ENCODE measurements around the gene MYO18B. TPM values are rescaled to one million over a fixed set of nuclear protein-coding genes. Genes with fewer than 3 reads are reported as not detected.

The MYO18B gene
- total and polyA plus RNA-seq, 2 donors (not counting 3 experiments of a cell fraction or from before 2014, with no cell fraction given): 0.01 TPM; not detected in 1

DNA sequence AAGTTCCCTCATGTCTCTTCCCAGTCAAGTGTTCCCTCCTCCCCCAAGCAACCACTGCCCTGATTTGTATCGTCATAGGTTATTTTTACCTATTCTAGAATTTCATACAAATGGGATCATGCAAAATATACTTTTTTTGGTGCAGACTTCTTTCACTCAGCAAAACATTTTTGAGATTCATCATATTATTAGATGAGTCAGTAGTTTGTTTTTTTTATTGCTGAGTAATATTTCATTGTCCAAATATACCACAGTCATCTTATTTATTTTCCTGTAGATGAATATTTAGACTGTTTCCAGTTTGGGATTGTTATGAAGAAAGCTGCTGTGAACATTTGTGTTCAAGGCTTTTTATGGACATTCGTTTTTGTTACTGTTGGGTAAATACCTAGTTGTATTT lies 301.0 kb downstream of the MYO18B start:
- no peaks in the 10 kb centered on the region for H4K20me1 ChIP-seq (replicated peaks; ENCODE audit: control insufficient read depth, extremely low read depth, insufficient read depth, low read length)
- H3K9ac ChIP-seq (replicated peaks; ENCODE audit: extremely low read depth, insufficient read depth, low read length): no peak overlapping the region
- H3K4me3 ChIP-seq (replicated peaks in 1 of 3; ENCODE audit: insufficient read depth in 1 of 3, low read depth in 1 of 3, low read length in 3 of 3): no peak overlapping the region
- H3K36me3 ChIP-seq (ENCODE audit: control insufficient read depth in 2 of 2, extremely low read depth in 1 of 2, insufficient read depth in 2 of 2, low read length in 2 of 2): no peaks in the 10 kb centered on the region
- POLR2A ChIA-PET: no interaction called here
- H3K9me3 ChIP-seq (replicated peaks; ENCODE audit: control insufficient read depth, insufficient read depth, low read length): peaks cover 12% of the 10 kb centered on the region
- DNase-seq (ENCODE audit: low read depth, low spot score): no peak
- no peak overlapping the region for H3K4me2 ChIP-seq (ENCODE audit: insufficient read depth, low read length)
- dilution Hi-C loops (cut with MboI; ENCODE audit: extremely low pct_ligation_motif_present, low sequenced_read_pairs) (no loop called here), intact Hi-C loops (cut with micrococcal nuclease) (no loop called here)
- no peaks in the 10 kb centered on the region for H3K27me3 ChIP-seq (ENCODE audit: control insufficient read depth in 2 of 2, insufficient read depth in 2 of 2, low read length in 2 of 2)
- H3K4me1 ChIP-seq (ENCODE audit: control insufficient read depth, extremely low read depth, insufficient read depth, low read length): no peaks in the 10 kb centered on the region
- no peak overlapping the region for H3K27ac ChIP-seq (ENCODE audit: insufficient read depth, low read depth, low read length)
- CTCF ChIA-PET: no interaction called here
- TF ChIP-seq JUN (IDR thresholded peaks at IDR 0.05; ENCODE audit: borderline replicate concordance, insufficient read depth, insufficient read length, low read depth): no peak
- TF ChIP-seq POLR2AphosphoS5 (IDR thresholded peaks at IDR 0.05; ENCODE audit: insufficient read depth, low read depth, low read length): no peak
- no peak for TF ChIP-seq POLR2A (IDR thresholded peaks at IDR 0.05; ENCODE audit: low read depth, low read length)
- TF ChIP-seq FOS (IDR thresholded peaks at IDR 0.05; ENCODE audit: borderline replicate concordance, insufficient read depth, low read length): no peak
- TF ChIP-seq, protein P1, sequence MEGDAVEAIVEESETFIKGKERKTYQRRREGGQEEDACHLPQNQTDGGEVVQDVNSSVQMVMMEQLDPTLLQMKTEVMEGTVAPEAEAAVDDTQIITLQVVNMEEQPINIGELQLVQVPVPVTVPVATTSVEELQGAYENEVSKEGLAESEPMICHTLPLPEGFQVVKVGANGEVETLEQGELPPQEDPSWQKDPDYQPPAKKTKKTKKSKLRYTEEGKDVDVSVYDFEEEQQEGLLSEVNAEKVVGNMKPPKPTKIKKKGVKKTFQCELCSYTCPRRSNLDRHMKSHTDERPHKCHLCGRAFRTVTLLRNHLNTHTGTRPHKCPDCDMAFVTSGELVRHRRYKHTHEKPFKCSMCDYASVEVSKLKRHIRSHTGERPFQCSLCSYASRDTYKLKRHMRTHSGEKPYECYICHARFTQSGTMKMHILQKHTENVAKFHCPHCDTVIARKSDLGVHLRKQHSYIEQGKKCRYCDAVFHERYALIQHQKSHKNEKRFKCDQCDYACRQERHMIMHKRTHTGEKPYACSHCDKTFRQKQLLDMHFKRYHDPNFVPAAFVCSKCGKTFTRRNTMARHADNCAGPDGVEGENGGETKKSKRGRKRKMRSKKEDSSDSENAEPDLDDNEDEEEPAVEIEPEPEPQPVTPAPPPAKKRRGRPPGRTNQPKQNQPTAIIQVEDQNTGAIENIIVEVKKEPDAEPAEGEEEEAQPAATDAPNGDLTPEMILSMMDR (IDR thresholded peaks at IDR 0.05; ENCODE audit: extremely low read depth in 1 of 2, insufficient read depth in 1 of 2, low read depth in 1 of 2, low read length in 2 of 2): no peak
- TF ChIP-seq MYC (IDR thresholded peaks at IDR 0.05; ENCODE audit: low read depth, low read length): no peak
- no peak for FAIRE-seq
- no TSS peak for BruUV-seq (replicated peaks)
- no peak overlapping the region for H2AFZ ChIP-seq (ENCODE audit: low read depth, low read length)
- H3K79me2 ChIP-seq (ENCODE audit: control insufficient read depth, insufficient read depth, low read length): no peaks in the 10 kb centered on the region
- no peaks in the 10 kb centered on the region for H3K9me1 ChIP-seq (replicated peaks; ENCODE audit: control insufficient read depth, extremely low read depth, insufficient read depth, low read length)

DNA sequence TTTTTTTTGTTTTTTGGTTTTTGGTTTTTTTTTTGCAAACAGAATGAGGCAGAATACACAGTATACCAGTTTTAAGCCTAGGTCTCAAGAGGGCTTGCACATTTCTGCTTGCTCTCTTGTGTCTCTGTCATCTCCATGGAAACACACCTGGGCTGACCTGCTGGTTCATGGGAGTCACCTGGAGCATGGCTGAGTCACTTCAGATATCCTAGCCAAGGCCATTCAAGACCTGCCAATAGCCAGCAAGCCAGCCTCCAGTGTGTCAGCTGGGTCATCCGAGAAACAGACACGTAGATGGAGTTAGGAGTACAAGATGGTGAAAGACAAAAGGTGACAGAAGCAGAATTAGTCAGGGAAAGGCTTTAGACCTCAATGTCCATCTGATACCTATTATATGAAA lies 303.1 kb downstream of the MYO18B start:
- Histone ChIP-seq H3K27me3 (ENCODE audit: control insufficient read depth in 2 of 2, insufficient read depth in 2 of 2, low read length in 2 of 2) (no peaks in the 10 kb centered on the region), H3K4me1 (ENCODE audit: control insufficient read depth, extremely low read depth, insufficient read depth, low read length) (no peaks in the 10 kb centered on the region), H2AFZ (ENCODE audit: low read depth, low read length) (no peak overlapping the region), H3K4me2 (ENCODE audit: insufficient read depth, low read length) (no peak overlapping the region), H3K9me1 (replicated peaks; ENCODE audit: control insufficient read depth, extremely low read depth, insufficient read depth, low read length) (no peaks in the 10 kb centered on the region), H3K9ac (replicated peaks; ENCODE audit: extremely low read depth, insufficient read depth, low read length) (no peak overlapping the region), H3K27ac (ENCODE audit: insufficient read depth, low read depth, low read length) (no peak overlapping the region), H4K20me1 (replicated peaks; ENCODE audit: control insufficient read depth, extremely low read depth, insufficient read depth, low read length) (no peaks in the 10 kb centered on the region), H3K79me2 (ENCODE audit: control insufficient read depth, insufficient read depth, low read length) (no peaks in the 10 kb centered on the region), H3K4me3 (replicated peaks in 1 of 3; ENCODE audit: insufficient read depth in 1 of 3, low read depth in 1 of 3, low read length in 3 of 3) (no peak overlapping the region), H3K9me3 (replicated peaks; ENCODE audit: control insufficient read depth, insufficient read depth, low read length) (peaks cover 12% of the 10 kb centered on the region), H3K36me3 (ENCODE audit: control insufficient read depth in 2 of 2, extremely low read depth in 1 of 2, insufficient read depth in 2 of 2, low read length in 2 of 2) (no peaks in the 10 kb centered on the region)
- no TSS peak for BruUV-seq (replicated peaks)
- FAIRE-seq (no peak), DNase-seq (ENCODE audit: low read depth, low spot score) (no peak)
- POLR2A ChIA-PET: no interaction called here
- TF ChIP-seq POLR2A (IDR thresholded peaks at IDR 0.05; ENCODE audit: low read depth, low read length) (no peak), EZH2 (IDR thresholded peaks at IDR 0.05; ENCODE audit: borderline replicate concordance, low read depth, low read length, severe bottlenecking) (no peak), GATA2 (IDR thresholded peaks at IDR 0.05; ENCODE audit: insufficient read depth, insufficient read length, low read depth, low read length) (no peak), FOS (IDR thresholded peaks at IDR 0.05; ENCODE audit: borderline replicate concordance, insufficient read depth, low read length) (no peak), JUN (IDR thresholded peaks at IDR 0.05; ENCODE audit: borderline replicate concordance, insufficient read depth, insufficient read length, low read depth) (no peak), MYC (IDR thresholded peaks at IDR 0.05; ENCODE audit: low read depth, low read length) (no peak), POLR2AphosphoS5 (IDR thresholded peaks at IDR 0.05; ENCODE audit: insufficient read depth, low read depth, low read length) (no peak)
- TF ChIP-seq, protein P2, sequence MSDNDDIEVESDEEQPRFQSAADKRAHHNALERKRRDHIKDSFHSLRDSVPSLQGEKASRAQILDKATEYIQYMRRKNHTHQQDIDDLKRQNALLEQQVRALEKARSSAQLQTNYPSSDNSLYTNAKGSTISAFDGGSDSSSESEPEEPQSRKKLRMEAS (IDR thresholded peaks at IDR 0.05; ENCODE audit: insufficient read depth, insufficient read length): no peak
- TF ChIP-seq, protein P1 (IDR thresholded peaks at IDR 0.05; ENCODE audit: extremely low read depth in 1 of 2, insufficient read depth in 1 of 2, low read depth in 1 of 2, low read length in 2 of 2): no peak
- CTCF ChIA-PET: no interaction called here
- dilution Hi-C loops (cut with MboI; ENCODE audit: extremely low pct_ligation_motif_present, low sequenced_read_pairs): no loop called here
- intact Hi-C loops (cut with micrococcal nuclease): no loop called here

Data from endothelial cell of umbilical vein (primary cell).